Measurements from ENCODE around the gene SLC24A4. TPM values are rescaled to one million over a fixed set of nuclear protein-coding genes. Genes with fewer than 3 reads are reported as not detected.

SLC24A4 gene
- total RNA-seq, 1 experiment from 2014 or later: not detected

- Mint-ChIP-seq H3K9me3 (ENCODE audit: unreplicated experiment) (no peaks in the 10 kb centered on the region), H3K4me3 (ENCODE audit: unreplicated experiment) (no peak overlapping the region), H3K27me3 (ENCODE audit: insufficient read depth, unreplicated experiment) (peaks cover 23% of the 10 kb centered on the region), H3K27ac (ENCODE audit: low read depth, unreplicated experiment) (no peak overlapping the region), H3K36me3 (ENCODE audit: insufficient read depth, unreplicated experiment) (no peaks in the 10 kb centered on the region), H3K4me1 (ENCODE audit: insufficient read depth, unreplicated experiment) (no peaks in the 10 kb centered on the region)
- intact Hi-C loops (cut with micrococcal nuclease): no loop called here
- BruUV-seq (replicated peaks): no TSS peak
- no peak for DNase-seq (ENCODE audit: unreplicated experiment)
- TF ChIP-seq CTCF (IDR thresholded peaks at IDR 0.05; ENCODE audit: unreplicated experiment): no peak
- CTCF ChIA-PET: no interaction called here
- POLR2A ChIA-PET: interaction anchor here (0.7 kb wide), 1 partner anchor 46 kb away, joined by 3 read pairs; no protein-coding TSS in a partner anchor
Observed at GRCh38 chr14:92416544-92416943, 93.6 kb downstream of the SLC24A4 start.

GRCh38 chr14:92417759-92418158, 94.8 kb downstream of the SLC24A4 start:
- Mint-ChIP-seq H3K27ac (ENCODE audit: low read depth, unreplicated experiment) (no peak overlapping the region), H3K9me3 (ENCODE audit: unreplicated experiment) (no peaks in the 10 kb centered on the region), H3K36me3 (ENCODE audit: insufficient read depth, unreplicated experiment) (no peaks in the 10 kb centered on the region), H3K4me3 (ENCODE audit: unreplicated experiment) (no peak overlapping the region), H3K4me1 (ENCODE audit: insufficient read depth, unreplicated experiment) (no peaks in the 10 kb centered on the region), H3K27me3 (ENCODE audit: insufficient read depth, unreplicated experiment) (peaks cover 14% of the 10 kb centered on the region)
- no peak for DNase-seq (ENCODE audit: unreplicated experiment)
- intact Hi-C loops (cut with micrococcal nuclease): no loop called here
- no TSS peak for BruUV-seq (replicated peaks)
- ChIA-PET POLR2A (no interaction called here), CTCF (interaction anchor here (0.6 kb wide), 3 partner anchors 50 to 1792 kb away, joined by 3 to 5 read pairs (median 3); no protein-coding TSS in a partner anchor)
- no peak for TF ChIP-seq CTCF (IDR thresholded peaks at IDR 0.05; ENCODE audit: unreplicated experiment)

- no peak for TF ChIP-seq CTCF (IDR thresholded peaks at IDR 0.05; ENCODE audit: unreplicated experiment)
- peaks cover 7% of the 10 kb centered on the region for H3K4me1 Mint-ChIP-seq (ENCODE audit: insufficient read depth, unreplicated experiment)
- no peaks in the 10 kb centered on the region for H3K36me3 Mint-ChIP-seq (ENCODE audit: insufficient read depth, unreplicated experiment)
- DNase-seq (ENCODE audit: unreplicated experiment): no peak
- POLR2A ChIA-PET: no interaction called here
- H3K4me3 Mint-ChIP-seq (ENCODE audit: unreplicated experiment): no peak overlapping the region
- H3K27me3 Mint-ChIP-seq (ENCODE audit: insufficient read depth, unreplicated experiment): no peaks in the 10 kb centered on the region
- peaks cover 4% of the 10 kb centered on the region for H3K9me3 Mint-ChIP-seq (ENCODE audit: unreplicated experiment)
- intact Hi-C loops (cut with micrococcal nuclease): no loop called here
- no TSS peak for BruUV-seq (replicated peaks)
- no peak overlapping the region for H3K27ac Mint-ChIP-seq (ENCODE audit: low read depth, unreplicated experiment)
- CTCF ChIA-PET: no interaction called here
Observed at GRCh38 chr14:92421751-92422150, 98.8 kb downstream of the SLC24A4 start.

GRCh38 chr14:92425101-92425500, 102.1 kb downstream of the SLC24A4 start:
- intact Hi-C loops (cut with micrococcal nuclease): no loop called here
- ChIA-PET CTCF (interaction anchor here (0.6 to 1.1 kb wide), 6 partner anchors 51 to 498 kb away, joined by 3 to 7 read pairs (median 3); partner anchors contain the start of gene CHGA), POLR2A (no interaction called here)
- Mint-ChIP-seq H3K27me3 (ENCODE audit: insufficient read depth, unreplicated experiment) (no peaks in the 10 kb centered on the region), H3K36me3 (ENCODE audit: insufficient read depth, unreplicated experiment) (no peaks in the 10 kb centered on the region), H3K4me3 (ENCODE audit: unreplicated experiment) (no peak overlapping the region), H3K27ac (ENCODE audit: low read depth, unreplicated experiment) (no peak overlapping the region), H3K9me3 (ENCODE audit: unreplicated experiment) (peaks cover 4% of the 10 kb centered on the region), H3K4me1 (ENCODE audit: insufficient read depth, unreplicated experiment) (peaks cover 7% of the 10 kb centered on the region)
- peak; percentile 22 for DNase-seq (ENCODE audit: unreplicated experiment)
- no TSS peak for BruUV-seq (replicated peaks)
- no peak for TF ChIP-seq CTCF (IDR thresholded peaks at IDR 0.05; ENCODE audit: unreplicated experiment)

Measured in MCF 10A (cell line).